Mesothelial cell of epicardium (in vitro differentiated cells): ENCODE data around the gene CNGA4. TPM values are rescaled to one million over a fixed set of nuclear protein-coding genes. Genes with fewer than 3 reads are reported as not detected.

Experiments used
- DNase-seq, 2 experiments: peaks; one replicate each; pipeline ENCODE4 v3.0.0; 2021; ENCODE audit warnings: low spot score in 2 of 2; ENCODE audit not compliant: unreplicated experiment in 2 of 2
- H3K27ac Mint-ChIP-seq: 2 replicates; pipeline ENCODE4 v1.8.0; 2021; ENCODE audit warnings: mixed read lengths
- H3K27me3 Mint-ChIP-seq: 2 replicates; pipeline ENCODE4 v1.8.0; 2021; ENCODE audit warnings: low read depth, mixed read lengths
- H3K36me3 Mint-ChIP-seq: 2 replicates; pipeline ENCODE4 v1.8.0; 2021; ENCODE audit warnings: mixed read lengths
- H3K4me1 Mint-ChIP-seq: 2 replicates; pipeline ENCODE4 v1.8.0; 2021; ENCODE audit warnings: mixed read lengths
- H3K4me3 Mint-ChIP-seq: 2 replicates; pipeline ENCODE4 v1.8.0; 2021; ENCODE audit warnings: mild to moderate bottlenecking, moderate library complexity, mixed read lengths
- H3K9me3 Mint-ChIP-seq: 2 replicates; pipeline ENCODE4 v1.8.0; 2021; ENCODE audit warnings: mixed read lengths
- CTCF ChIP-seq: fragments of 200-600 bp; sonication (generic); IDR thresholded peaks from one replicate; pipeline ENCODE4 v1.5.0; 2021; ENCODE audit warnings: antibody characterized with exemption; ENCODE audit not compliant: unreplicated experiment
- total RNA-seq: library from RNA; stranded (reverse); gene quantifications from 3 replicates; pipeline ENCODE4 v1.2.1, GENCODE V29; 2021

The CNGA4 gene
- total RNA-seq, 1 donor from 2014 or later, result 0.54 TPM

- TF ChIP-seq CTCF, result no peak
- no peak for DNase-seq
- no peaks in the 10 kb centered on the region for H3K4me1 Mint-ChIP-seq
Observed at GRCh38 chr11:6204706-6205105, 34.2 kb upstream of the CNGA4 start.

GRCh38 chr11:6205366-6205765 lies 33.5 kb upstream of the CNGA4 start, which contains the start of gene C11orf42:
Gene C11orf42 (plus strand): TSS chr11:6205557. CDS start chr11:6205616, 59 bp downstream.
- Mint-ChIP-seq H3K36me3 (peaks cover 10% of the 10 kb centered on the region), H3K27me3 (no peaks in the 10 kb centered on the region), H3K4me1 (no peaks in the 10 kb centered on the region), H3K4me3 (no peak within 1 kb of the TSS), H3K9me3 (no peaks in the 10 kb centered on the region), H3K27ac (no peak within 1 kb of the TSS)
- no peak for TF ChIP-seq CTCF
- no peak for DNase-seq

More at GRCh38 chr11:6204706-6205105, 34.2 kb upstream of the CNGA4 start:
- peaks cover 10% of the 10 kb centered on the region for H3K36me3 Mint-ChIP-seq
- H3K9me3 Mint-ChIP-seq, result no peaks in the 10 kb centered on the region
- no peak overlapping the region for H3K27ac Mint-ChIP-seq
- no peaks in the 10 kb centered on the region for H3K27me3 Mint-ChIP-seq
- H3K4me3 Mint-ChIP-seq, result no peak overlapping the region

- Mint-ChIP-seq H3K9me3 (no peaks in the 10 kb centered on the region), H3K27ac (no peak overlapping the region), H3K4me1 (no peaks in the 10 kb centered on the region), H3K36me3 (peaks cover 14% of the 10 kb centered on the region), H3K27me3 (no peaks in the 10 kb centered on the region), H3K4me3 (no peak overlapping the region)
- no peak for DNase-seq
- TF ChIP-seq CTCF, result no peak
Observed at GRCh38 chr11:6206456-6207180, 32.3 kb upstream of the CNGA4 start.

- no peak for DNase-seq
- H3K27me3 Mint-ChIP-seq, result no peaks in the 10 kb centered on the region
- TF ChIP-seq CTCF, result no peak
- H3K9me3 Mint-ChIP-seq, result no peaks in the 10 kb centered on the region
- no peaks in the 10 kb centered on the region for H3K4me1 Mint-ChIP-seq
- no peak overlapping the region for H3K27ac Mint-ChIP-seq
- no peak overlapping the region for H3K4me3 Mint-ChIP-seq
- peaks cover 12% of the 10 kb centered on the region for H3K36me3 Mint-ChIP-seq
Observed at GRCh38 chr11:6209801-6210200, 29.1 kb upstream of the CNGA4 start.

GRCh38 chr11:6210274-6210955 lies 28.5 kb upstream of the CNGA4 start:
- Mint-ChIP-seq H3K9me3 (no peaks in the 10 kb centered on the region), H3K4me1 (no peaks in the 10 kb centered on the region), H3K36me3 (peaks cover 12% of the 10 kb centered on the region), H3K27me3 (no peaks in the 10 kb centered on the region), H3K4me3 (no peak overlapping the region), H3K27ac (no peak overlapping the region)
- DNase-seq, result no peak
- no peak for TF ChIP-seq CTCF
